GM19025 (cell line): ENCODE data around the gene CNTN4.
"Not testable (repeated sequence)": the region's sequence is repeated elsewhere in the genome, so short reads cannot be mapped to it uniquely, and the experiment has no call there.

ENCODE experiments used
- ATAC-seq: cut with Tn5 transposase; IDR thresholded peaks from one replicate; pipeline ENCODE4 v1.9.1; 2021; ENCODE audit warnings: mild to moderate bottlenecking, low read depth, moderate library complexity; ENCODE audit not compliant: unreplicated experiment

CNTN4 gene

DNA sequence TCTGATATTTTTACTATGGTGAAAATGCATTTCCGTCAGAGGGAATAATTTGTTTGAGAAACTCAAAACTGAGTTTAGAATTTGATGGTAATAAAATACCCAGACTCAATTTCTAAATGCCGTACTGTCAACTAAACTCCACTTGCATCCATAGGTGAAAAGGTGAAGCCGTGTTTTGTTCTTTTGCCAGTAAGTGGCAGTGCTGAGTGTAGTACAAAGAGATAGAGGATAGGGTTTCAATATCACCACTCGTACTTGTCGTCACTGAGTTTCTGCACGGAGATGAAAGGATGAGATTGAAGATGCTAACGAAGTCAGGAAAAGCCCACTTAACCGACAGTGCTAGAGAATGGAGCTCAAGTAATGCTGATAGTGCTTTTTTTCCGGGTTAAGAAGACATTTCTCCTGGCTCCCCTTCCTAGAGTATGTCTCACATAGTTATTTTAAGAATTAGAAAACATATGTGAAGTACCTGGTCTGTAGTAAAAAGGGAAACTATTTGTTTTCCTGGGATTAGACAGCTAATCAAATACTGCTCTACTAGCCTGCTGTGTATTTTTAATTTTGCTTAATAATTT is 666.4 kb downstream of the CNTN4 start:
- peak; percentile 51 for ATAC-seq

DNA sequence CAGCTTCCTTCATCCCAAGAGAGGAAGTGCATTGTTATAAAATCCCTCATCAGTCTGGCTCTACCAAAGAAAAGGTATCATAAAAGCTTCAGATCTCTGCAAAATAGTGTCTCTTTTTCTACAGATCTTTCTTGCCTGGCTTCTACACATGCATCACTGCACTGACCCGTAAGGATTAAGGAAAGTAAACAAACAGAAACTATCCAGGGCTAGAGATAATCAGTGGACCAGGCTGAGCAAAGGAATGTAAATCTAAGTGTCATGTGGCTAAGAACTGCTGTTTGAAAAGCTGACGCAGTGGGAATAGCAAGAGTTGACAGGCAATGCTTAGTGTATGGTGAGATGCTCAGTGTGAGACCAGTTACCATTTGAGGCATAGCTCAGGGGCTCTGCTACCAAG is 671.8 kb downstream of the CNTN4 start:
- ATAC-seq: peak; percentile 9

DNA sequence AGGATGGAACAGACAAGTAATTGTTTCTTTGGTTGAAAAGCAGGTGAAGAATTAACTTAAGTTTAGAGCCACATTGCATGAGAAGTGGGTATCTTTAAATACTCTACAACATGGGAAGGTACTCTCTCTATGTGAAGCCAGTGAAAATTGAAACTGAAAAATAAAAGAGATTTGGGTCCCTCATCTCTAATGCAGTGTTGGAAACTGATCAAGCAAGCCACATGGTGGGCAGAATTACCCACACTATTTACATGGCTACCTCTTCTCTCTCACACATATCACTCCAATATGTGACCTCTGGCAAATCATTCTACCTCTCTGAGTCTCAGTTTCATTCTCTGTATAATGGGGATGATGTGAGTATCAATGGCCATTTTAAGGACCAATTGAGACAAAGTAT is 672.5 kb downstream of the CNTN4 start:
- ATAC-seq: peak; percentile 85

DNA sequence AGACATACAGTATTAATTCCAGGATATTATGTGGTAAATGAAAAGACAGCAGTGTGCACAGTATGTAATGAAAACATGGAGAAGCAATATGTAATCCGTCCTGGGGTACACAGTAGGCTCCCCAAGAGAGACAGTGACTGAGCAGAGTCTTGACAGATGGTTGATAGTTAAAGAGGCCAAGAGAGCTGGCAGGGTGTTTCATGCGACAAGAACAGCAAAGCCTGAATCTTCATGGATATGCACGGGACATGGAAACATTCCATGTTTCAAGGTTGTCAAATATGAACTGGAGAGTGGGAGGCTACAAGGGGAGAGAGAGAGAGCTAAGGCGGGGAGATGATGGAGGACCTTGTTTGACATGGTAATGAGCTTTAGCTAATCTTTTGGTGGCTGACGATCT is 673.1 kb downstream of the CNTN4 start:
- ATAC-seq: no peak

DNA sequence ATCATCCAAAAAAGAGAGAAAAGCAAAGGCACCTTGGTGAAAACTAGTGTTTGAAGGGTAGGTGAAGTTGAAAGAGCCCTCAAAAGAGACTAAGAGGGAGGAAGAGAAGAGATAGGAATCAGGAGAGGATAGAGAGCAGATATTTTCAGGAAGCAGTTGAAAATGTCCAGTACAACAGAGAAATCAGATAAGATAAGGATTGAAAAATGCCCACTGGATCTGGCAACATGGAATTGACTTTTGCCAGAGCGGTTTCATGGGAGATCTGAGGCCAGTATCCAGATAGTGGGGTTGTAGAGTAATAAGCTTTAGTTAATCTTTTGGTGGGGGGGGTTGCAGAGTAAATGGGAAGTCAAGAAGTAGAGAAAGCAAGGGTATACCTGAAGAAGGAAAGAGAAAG is 674.1 kb downstream of the CNTN4 start:
- no peak for ATAC-seq

DNA sequence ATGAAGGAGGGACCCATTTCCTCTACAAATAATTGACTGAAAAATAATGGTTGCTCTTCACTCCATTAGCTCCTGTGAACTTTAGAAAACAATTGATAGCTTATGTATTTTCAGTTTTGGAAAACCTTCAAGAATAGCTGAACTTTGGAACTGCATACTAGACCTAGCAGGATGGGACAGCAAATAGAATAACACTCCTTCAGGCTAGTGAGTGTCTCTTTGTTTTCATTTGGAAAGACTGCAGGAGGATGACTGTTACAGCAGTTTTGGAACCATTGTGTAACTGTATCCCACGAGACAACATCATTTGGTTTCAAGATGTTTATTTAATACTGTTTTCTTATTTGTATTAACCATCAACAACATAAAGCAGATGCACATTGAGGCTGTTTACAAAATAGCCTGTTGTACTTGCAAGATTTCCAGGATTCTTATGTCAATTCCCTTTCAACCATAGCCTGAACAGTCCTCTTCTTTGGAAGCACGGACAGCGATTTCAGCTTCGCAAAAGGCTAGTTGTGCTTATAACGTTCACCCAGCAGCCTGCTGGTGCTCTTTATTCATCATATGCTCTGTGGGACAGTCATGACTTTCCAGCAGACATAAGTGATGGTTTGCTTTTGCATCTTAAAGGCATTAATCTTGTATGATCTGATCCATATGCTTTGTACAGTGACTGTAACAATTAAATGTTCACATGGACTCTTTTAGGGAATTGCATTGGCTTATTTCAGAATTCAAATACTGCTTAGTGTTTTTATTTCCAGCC is 676.0 kb downstream of the CNTN4 start:
- ATAC-seq: no peak

DNA sequence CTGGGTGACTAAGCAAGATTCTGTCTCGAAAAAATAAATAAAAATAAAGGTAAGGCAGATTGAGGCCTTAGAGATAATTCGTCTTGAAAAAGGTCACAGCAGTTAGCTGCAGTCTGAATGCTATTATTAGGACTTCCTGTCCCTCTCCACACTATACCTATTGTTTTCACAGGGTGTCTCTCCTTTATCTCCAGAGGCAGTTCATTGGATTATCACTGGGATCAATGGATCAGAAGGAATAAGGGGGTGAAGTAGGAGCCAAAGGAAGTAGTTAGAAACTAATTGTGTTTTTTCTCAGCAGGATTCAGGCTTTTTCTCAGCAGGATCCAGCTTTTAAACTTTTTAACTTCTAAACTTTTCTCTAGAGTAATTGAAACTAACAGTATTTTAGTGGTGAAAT is 684.6 kb downstream of the CNTN4 start:
- ATAC-seq: no peak

DNA sequence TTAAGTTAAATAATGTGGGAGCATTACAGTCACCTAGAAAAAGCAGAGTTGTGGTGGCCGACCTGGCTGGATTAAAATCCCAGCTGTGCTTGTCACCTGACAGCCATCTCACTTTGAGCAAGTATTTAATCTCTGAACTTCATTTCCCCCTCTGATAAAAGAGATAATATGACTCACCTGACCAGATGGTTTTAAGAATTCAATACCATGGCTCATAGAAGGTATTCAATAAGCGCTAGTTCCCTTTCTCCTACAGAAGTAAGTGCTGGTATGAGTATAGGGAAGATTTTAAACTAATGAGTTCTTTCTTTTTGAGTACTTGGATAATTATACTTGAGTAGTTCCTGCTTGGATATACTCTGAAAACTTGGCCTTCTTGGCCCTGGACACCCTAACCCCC is 686.0 kb downstream of the CNTN4 start:
- ATAC-seq: no peak

DNA sequence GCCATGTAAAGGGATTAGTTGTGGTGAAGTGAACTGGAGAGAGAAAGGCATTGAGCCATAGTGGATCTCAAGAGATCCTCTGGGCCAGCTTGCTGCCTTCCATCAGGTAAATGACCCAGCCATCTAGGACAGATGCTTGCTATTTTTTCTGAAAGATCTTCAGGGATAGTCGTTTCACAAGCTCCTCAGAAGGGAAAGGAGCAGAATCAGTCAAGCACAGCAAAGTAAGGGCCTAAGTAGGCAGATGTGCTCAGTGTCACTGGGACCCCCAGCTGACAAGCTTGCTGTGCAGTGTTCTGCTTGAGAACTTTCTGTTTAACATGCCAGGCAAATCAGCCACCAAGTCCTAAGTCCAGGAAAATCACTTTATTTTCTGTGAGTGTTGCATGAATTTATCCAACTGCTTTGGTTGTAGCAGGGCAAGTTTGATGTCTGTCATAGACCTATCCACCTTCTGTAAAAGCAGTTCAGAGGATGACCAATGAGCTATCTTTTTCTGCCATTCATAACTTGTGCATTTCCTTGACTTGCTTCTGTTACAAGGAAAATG is 691.7 kb downstream of the CNTN4 start:
- ATAC-seq: no peak

DNA sequence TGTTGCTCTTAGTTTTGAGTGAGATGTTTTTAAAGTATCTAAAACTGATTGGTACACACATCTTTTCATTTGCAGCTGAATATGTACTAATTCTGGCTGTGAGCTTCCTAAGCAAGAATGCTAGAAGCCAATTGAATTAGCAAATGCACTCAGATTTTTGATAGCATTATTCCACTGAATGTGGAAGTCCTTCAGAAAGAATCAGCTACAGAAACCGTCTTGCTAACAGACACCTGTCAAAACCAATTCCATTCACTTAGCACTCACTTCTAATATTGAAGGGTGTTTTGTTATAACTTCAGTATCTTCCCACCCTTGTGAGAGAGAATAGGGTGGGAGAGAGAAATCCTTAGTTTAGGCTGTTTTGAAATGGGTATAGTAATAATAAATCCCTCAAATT is 693.8 kb downstream of the CNTN4 start:
- ATAC-seq: no peak

DNA sequence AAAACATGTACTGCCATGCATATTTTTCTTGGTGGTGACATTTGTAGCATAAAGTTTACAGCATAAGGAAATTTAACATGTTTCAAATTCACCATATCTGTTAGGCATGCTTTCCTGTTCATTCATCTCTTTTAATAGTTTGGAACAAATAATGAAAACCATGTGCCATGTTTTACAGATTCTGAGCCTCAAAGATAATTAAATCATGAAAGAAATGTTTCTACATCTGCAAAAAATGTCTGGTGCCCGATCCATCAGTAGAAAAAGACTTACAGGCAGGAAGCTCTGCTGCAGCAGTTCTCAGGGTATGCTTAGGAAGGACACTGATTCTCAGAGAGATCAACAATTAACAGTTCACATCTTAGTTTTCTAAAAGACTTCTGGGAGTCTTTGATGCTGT is 695.3 kb downstream of the CNTN4 start:
- no peak for ATAC-seq

DNA sequence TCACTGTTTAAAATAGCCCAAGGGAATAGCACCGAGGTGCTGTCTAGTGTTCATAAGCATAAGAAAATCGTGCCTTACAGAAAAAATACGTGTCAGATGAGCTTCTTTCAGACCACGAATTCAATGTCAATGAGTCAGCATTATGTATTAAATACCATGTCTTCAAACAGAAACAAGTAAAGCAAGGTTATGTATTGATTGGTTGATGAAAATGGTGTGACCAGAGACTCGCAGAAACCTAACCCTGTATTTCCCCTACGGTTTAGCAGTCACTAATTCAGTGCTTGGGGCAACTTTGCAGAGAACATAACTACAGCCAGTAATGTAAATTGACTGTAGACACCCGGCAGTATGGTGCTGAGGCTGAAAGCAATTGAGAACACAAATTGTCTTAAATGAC is 703.8 kb downstream of the CNTN4 start:
- peak; percentile 81 for ATAC-seq

DNA sequence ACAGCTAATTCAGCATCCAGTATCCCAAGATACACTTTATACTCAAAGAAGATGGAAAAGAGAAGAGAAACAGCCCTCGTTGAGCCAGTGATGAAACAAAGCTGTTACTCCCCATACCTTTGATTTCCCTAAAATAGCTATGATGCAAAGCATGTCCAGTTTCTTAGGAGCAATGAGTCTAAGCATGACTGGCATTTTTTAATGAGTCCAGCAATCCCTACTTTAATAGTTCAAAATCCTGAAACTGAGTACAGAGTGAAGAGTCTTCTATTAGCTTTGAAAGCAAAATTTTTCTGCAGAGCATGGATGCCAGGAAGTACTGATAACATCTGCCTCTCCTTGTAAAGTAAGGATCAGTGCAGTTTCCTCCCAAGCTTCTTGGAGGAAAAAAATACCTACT is 708.8 kb downstream of the CNTN4 start:
- ATAC-seq: no peak

DNA sequence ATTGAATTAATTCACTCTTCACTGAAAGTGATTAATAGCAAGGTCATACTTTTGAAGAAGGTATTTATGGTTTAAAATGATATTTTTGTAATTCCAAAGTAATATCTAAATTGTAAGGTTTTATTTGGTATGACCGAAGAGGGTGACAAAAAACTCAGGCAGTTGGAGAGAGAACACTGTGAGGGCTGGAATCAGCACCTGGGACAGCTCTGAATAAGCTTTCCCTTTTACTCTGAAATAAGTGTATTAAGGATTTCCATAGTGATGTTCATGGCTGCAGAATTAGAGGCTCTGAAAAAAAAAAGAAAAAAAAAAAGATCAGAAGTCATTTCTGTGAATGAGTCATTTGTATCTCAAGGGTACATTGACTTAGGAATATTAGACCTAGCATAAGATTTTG is 712.1 kb downstream of the CNTN4 start:
- no peak for ATAC-seq

DNA sequence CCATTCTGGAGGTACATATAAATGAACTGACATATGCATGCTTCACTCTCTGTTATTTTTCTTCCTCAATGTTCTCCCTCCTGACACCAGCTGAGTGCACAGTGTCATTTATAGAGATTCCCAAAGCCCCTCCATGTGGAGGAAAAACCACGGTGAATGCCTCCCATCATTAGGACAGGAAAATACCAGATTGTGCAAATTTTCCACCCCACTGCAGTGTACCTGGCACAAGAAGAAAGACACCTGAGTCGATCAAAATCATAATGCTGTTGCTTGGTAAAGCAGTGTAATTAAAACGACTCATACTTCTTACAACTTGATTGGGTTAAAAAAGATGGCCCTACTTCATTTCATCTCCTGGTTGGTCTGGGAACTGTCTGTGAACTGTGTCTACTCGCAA is 720.9 kb downstream of the CNTN4 start:
- no peak for ATAC-seq

DNA sequence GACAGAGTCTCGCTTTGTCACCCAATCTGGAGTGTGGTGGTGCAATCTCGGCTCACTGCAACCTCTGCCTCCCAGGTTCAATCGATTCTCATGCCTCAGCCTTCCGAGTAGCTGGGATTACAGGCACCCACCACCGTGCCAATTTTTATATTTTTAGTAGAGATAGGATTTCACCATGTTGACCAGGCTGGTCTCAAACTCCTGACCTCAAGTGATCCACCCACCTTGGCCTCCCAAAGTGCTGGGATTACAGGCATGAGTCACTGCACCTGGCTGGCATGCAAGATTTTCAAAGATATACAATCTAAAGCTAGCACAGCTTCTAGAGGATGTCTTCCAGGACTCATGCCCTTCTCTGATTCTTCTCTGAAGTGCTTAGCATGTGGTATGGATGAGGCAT is 722.3 kb downstream of the CNTN4 start:
- not testable (repeated sequence) for ATAC-seq

DNA sequence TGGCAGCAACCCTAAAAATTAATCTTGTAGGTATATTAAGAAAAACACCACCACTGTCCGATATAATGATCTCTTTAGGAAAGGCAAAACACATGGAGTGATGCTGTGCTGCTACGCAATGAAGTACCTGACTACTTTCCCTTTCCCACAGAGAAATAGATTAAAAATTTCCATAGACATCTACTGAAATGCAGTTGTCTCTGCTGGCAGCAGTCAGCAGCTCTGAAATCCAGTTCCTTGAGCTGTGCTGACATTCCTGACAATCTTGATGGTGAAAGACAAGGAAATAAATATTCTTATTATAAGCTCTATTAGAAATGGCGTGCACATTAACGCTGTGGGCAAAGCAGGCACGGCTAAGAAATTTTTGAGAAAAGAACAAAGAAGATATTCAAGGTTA is 723.9 kb downstream of the CNTN4 start:
- no peak for ATAC-seq

DNA sequence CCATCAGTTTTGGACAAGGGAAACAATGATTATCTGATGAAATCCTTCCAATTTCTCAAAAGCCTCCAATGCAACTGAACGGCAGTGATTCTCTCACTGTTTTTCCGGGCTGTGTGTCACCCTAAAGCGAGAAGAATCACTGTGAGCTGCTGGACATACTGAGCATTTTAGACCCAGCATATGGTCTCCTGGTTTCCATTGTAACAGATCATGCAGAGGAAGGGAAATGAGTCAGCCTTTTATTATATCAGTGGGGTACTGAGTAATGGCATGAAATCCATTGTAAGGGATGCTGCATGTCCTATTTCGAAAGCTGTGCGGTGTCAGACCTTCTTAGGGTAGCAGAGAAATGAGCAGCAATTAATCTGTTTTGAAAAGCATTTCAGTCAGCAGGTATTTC is 724.4 kb downstream of the CNTN4 start:
- no peak for ATAC-seq

DNA sequence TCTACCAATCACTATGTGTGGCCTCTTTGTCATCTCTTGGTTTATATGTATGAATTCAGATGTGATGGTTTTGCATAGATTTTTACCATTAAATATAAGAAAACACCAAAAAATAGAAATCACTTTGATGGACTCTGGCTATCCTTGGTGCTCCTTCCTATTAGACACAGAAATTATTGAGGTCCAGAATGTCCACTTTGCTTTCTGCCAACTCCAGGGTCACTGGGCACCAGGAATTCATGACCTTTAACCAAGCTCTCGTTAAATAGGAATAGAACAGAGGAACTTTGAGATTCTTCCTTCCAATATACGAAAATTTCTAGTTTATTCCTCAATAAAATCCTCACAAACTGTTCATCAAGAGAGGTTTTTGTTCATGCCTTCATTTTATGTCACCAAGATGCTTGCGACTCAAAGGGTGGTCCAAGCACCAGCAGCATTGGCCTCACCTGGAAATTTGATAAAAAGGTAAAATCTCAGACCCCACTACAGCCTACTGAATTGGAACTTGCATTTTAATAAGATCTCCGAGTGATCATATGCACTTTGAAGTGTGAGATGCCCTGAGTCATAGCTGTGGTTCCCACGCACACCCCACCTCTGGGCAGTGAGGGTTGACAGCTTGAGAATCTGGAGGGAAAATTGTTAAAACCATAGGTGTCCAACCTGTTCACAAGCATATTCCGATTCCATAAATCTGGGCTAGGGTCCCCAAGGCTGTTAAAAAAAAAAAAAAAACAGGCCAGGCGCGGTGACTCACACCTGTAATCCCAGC is 725.0 kb downstream of the CNTN4 start:
- no peak for ATAC-seq

DNA sequence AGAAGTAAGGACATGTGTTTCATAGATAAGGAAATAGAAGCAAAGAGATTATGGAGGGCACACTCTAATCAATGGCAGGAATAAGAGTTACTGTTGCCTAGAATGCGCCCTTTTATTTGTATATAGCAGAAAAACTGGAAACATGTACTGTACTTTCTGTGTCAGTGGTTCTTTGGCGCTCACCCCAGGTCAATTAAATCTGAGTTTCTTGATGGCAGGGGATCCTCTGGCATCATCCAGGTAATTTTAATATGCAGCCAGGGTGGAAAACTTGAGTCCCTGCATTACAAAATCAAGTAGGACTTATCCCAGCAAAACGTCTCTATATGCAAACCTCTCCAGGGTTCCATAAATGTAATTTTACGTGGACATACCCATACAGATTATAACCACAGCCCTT is 727.4 kb downstream of the CNTN4 start:
- no peak for ATAC-seq

DNA sequence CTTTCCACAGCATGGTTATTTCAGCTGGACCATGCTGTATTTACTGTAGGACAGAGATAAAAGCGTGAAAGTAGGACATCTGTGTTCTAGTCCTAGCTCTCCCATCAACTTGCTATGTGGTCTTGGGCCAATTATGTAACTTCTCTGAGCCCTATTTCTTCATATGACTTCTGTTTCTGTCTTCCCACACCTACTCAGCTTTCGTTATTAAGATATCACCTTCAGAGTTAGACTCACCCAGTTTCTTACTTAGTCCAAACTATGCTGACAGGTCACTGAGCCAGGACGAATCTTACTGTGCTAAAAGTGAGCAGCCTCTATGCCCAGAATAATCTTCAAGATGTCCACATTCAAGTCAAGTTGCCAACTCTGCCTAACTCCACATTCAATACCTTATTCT is 727.8 kb downstream of the CNTN4 start:
- ATAC-seq: no peak
